OCI-LY7 (cell line): ENCODE measurements around the gene RASGRP3. TPM values are rescaled to one million over a fixed set of nuclear protein-coding genes. Genes with fewer than 3 reads are reported as not detected.

Experiments
- BruUV-seq: library from RNA; stranded (reverse); fragments of 400-500 nt; replicated peaks from 2 replicates; lab custom pipeline; 2021; lab: Mats Ljungman, UMichigan
- CTCF ChIA-PET: fragments of 300-600 bp; sonication (Branson Sonifier 250); formaldehyde crosslinking; loops from one replicate; lab custom pipeline; 2022; ENCODE audit warnings: antibody characterized with exemption; ENCODE audit not compliant: unreplicated experiment; lab: Charles Lee
- POLR2A ChIA-PET: fragments of 300-600 bp; sonication (Branson Sonifier 250); formaldehyde crosslinking; loops from one replicate; lab custom pipeline; 2022; ENCODE audit warnings: antibody characterized with exemption; lab: Charles Lee
- DNase-seq: peaks from one replicate; pipeline ENCODE4 v3.0.0-alpha.2; 2015; ENCODE audit warnings: low spot score
- H2AFZ ChIP-seq: fragments of 200-600 bp; sonication (generic), shearing (Covaris generic); 2 replicates; pipeline ENCODE4 v1.6.1; 2014; ENCODE audit warnings: mild to moderate bottlenecking, antibody characterized with exemption, low read length, moderate library complexity
- H3K27ac ChIP-seq: fragments of 200-600 bp; sonication (generic); 2 replicates; pipeline ENCODE4 v1.5.1; 2014; ENCODE audit warnings: mixed run types, low read depth, mild to moderate bottlenecking, moderate library complexity, low read length, inconsistent platforms; ENCODE audit not compliant: poor library complexity, severe bottlenecking
- H3K36me3 ChIP-seq: fragments of 200-600 bp; sonication (generic); 2 replicates; pipeline ENCODE4 v1.6.1; 2014; ENCODE audit warnings: mild to moderate bottlenecking, antibody characterized with exemption, low read length, moderate library complexity, mixed read lengths; ENCODE audit not compliant: insufficient read depth
- H3K4me1 ChIP-seq: fragments of 200-600 bp; sonication (generic); 2 replicates; pipeline ENCODE4 v1.5.1; 2014; ENCODE audit warnings: mild to moderate bottlenecking, low read length; ENCODE audit not compliant: insufficient read depth, poor library complexity, severe bottlenecking
- H3K4me2 ChIP-seq: fragments of 200-600 bp; sonication (generic); 2 replicates; pipeline ENCODE4 v1.6.1; 2014; ENCODE audit warnings: mild to moderate bottlenecking, low read length
- H3K4me3 ChIP-seq: fragments of 200-600 bp; sonication (generic); 2 replicates; pipeline ENCODE4 v1.5.1; 2014; ENCODE audit warnings: mild to moderate bottlenecking, low read depth, low read length; ENCODE audit not compliant: poor library complexity, severe bottlenecking
- H3K79me2 ChIP-seq: fragments of 200-600 bp; sonication (generic); 2 replicates; pipeline ENCODE4 v1.6.1; 2016; ENCODE audit warnings: low read depth, mild to moderate bottlenecking, low read length, moderate library complexity, mixed read lengths; ENCODE audit not compliant: insufficient read depth
- H3K9me2 ChIP-seq: fragments of 200-600 bp; sonication (generic); 2 replicates; pipeline ENCODE4 v1.6.1; 2016; ENCODE audit warnings: mild to moderate bottlenecking, low read length, mixed read lengths; ENCODE audit not compliant: insufficient read depth
- H3K9me3 ChIP-seq: fragments of 200-600 bp; sonication (generic); 2 replicates; pipeline ENCODE4 v1.6.1; 2014; ENCODE audit warnings: mild to moderate bottlenecking, mixed run types, low read length, mixed read lengths
- H4K20me1 ChIP-seq: fragments of 200-600 bp; sonication (generic); 2 replicates; pipeline ENCODE4 v1.6.1; 2014; ENCODE audit warnings: mild to moderate bottlenecking, antibody characterized with exemption, low read length, moderate library complexity, mixed read lengths; ENCODE audit not compliant: insufficient read depth
- CTCF ChIP-seq: fragments of 200-600 bp; sonication (generic); conservative IDR thresholded peaks from 2 replicates; pipeline ENCODE4 v1.5.1; 2014; ENCODE audit warnings: mild to moderate bottlenecking, antibody characterized with exemption, low read length, moderate library complexity, mixed read lengths
- EZH2phosphoT487 ChIP-seq: fragments of 200-600 bp; sonication (generic); IDR thresholded peaks from 2 replicates; pipeline ENCODE4 v1.6.1; 2018; ENCODE audit warnings: low read depth, borderline replicate concordance, mild to moderate bottlenecking, mixed run types, antibody characterized with exemption, low read length, moderate library complexity, mixed read lengths
- intact Hi-C: fragments of 100-400 bp; cut with micrococcal nuclease; formaldehyde crosslinking; loops from one replicate; pipeline ENCODE4 v1.10.0; 2022; ENCODE audit not compliant: unreplicated experiment
- total RNA-seq, 2 experiments: library from RNA; depleted of rRNA in 1 of 2; stranded (reverse); fragments of >200 nt in 1 of 2; shearing (Covaris generic) in 1 of 2; gene quantifications; 2 replicates each; pipeline ENCODE4 v1.2.3, GENCODE V29; 2014 to 2022

RASGRP3 gene
- total RNA-seq, 2 experiments from 2014 or later: 5.1 to 8.7 TPM

- H3K27ac ChIP-seq: no peak overlapping the region
- no peaks in the 10 kb centered on the region for H3K36me3 ChIP-seq
- H3K4me1 ChIP-seq: no peaks in the 10 kb centered on the region
- H3K79me2 ChIP-seq: no peaks in the 10 kb centered on the region
- no TSS peak for BruUV-seq
- H3K9me3 ChIP-seq: no peaks in the 10 kb centered on the region
- no peak for DNase-seq
- no peak overlapping the region for H3K4me3 ChIP-seq
- TF ChIP-seq CTCF (no peak), EZH2phosphoT487 (no peak)
- no peaks in the 10 kb centered on the region for H4K20me1 ChIP-seq
- no peaks in the 10 kb centered on the region for H3K9me2 ChIP-seq
- ChIA-PET POLR2A (no interaction called here), CTCF (no interaction called here)
- H3K4me2 ChIP-seq: no peak overlapping the region
- intact Hi-C loops: no loop called here
- no peak overlapping the region for H2AFZ ChIP-seq
These were observed 9.0 kb upstream of the RASGRP3 start for GRCh38 chr2:33467413-33467812.

GRCh38 chr2:33469238-33469637 is 7.2 kb upstream of the RASGRP3 start:
- Histone ChIP-seq H3K9me3 (no peaks in the 10 kb centered on the region), H3K36me3 (no peaks in the 10 kb centered on the region), H2AFZ (no peak overlapping the region), H3K79me2 (no peaks in the 10 kb centered on the region), H3K4me3 (no peak overlapping the region), H3K27ac (no peak overlapping the region), H3K9me2 (no peaks in the 10 kb centered on the region), H3K4me2 (no peak overlapping the region), H3K4me1 (no peaks in the 10 kb centered on the region), H4K20me1 (no peaks in the 10 kb centered on the region)
- BruUV-seq: no TSS peak
- CTCF ChIA-PET: no interaction called here
- intact Hi-C loops: no loop called here
- POLR2A ChIA-PET: interaction anchor here (0.7 to 1.1 kb wide), 2 partner anchors 12 to 72 kb away, joined by 3 to 4 read pairs; no protein-coding TSS in a partner anchor
- TF ChIP-seq EZH2phosphoT487: no peak
- no peak for TF ChIP-seq CTCF
- no peak for DNase-seq
